ENCODE results near the gene RFPL1. TPM values are rescaled to one million over a fixed set of nuclear protein-coding genes. Genes with fewer than 3 reads are reported as not detected.
A peak's percentile ranks its signal among the peaks of the same experiment; 100 is the strongest.
"Not testable (repeated sequence)": the region's sequence is repeated elsewhere in the genome, so short reads cannot be mapped to it uniquely, and the experiment has no call there.

The RFPL1 gene
- total RNA-seq, 2 donors from 2014 or later, result not detected

- WGBS, 2 donors, result 4 to 5% methylated on average over 10 of the region's 10 CpGs
- intact Hi-C loops (cut with DNase I), result loop anchor here (10.0 kb wide), 1 partner anchor 130 kb away; no protein-coding TSS in a partner anchor
- Histone ChIP-seq H3K36me3 (replicated peaks in 1 of 2; ENCODE audit: insufficient read depth in 1 of 2, low read depth in 2 of 2) (no peaks in the 10 kb centered on the region), H3K27ac (no peak overlapping the region), H3K9me3 (no peaks in the 10 kb centered on the region), H3K4me1 (peaks cover 18% of the 10 kb centered on the region), H3K4me3 (no peak overlapping the region), H3K27me3 (no peaks in the 10 kb centered on the region)
- DNase-seq (peak; percentile 80 to 83 (median 82)), ATAC-seq (peak; percentile 92)
- TF ChIP-seq POLR2A (IDR thresholded peaks at IDR 0.05), result no peak
- TF ChIP-seq, protein P1, sequence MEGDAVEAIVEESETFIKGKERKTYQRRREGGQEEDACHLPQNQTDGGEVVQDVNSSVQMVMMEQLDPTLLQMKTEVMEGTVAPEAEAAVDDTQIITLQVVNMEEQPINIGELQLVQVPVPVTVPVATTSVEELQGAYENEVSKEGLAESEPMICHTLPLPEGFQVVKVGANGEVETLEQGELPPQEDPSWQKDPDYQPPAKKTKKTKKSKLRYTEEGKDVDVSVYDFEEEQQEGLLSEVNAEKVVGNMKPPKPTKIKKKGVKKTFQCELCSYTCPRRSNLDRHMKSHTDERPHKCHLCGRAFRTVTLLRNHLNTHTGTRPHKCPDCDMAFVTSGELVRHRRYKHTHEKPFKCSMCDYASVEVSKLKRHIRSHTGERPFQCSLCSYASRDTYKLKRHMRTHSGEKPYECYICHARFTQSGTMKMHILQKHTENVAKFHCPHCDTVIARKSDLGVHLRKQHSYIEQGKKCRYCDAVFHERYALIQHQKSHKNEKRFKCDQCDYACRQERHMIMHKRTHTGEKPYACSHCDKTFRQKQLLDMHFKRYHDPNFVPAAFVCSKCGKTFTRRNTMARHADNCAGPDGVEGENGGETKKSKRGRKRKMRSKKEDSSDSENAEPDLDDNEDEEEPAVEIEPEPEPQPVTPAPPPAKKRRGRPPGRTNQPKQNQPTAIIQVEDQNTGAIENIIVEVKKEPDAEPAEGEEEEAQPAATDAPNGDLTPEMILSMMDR (IDR thresholded peaks at IDR 0.05), result peak; percentile 60 to 94 (median 88)
These were observed 43.3 kb upstream of the RFPL1 start for GRCh38 chr22:29394931-29395581.

DNA sequence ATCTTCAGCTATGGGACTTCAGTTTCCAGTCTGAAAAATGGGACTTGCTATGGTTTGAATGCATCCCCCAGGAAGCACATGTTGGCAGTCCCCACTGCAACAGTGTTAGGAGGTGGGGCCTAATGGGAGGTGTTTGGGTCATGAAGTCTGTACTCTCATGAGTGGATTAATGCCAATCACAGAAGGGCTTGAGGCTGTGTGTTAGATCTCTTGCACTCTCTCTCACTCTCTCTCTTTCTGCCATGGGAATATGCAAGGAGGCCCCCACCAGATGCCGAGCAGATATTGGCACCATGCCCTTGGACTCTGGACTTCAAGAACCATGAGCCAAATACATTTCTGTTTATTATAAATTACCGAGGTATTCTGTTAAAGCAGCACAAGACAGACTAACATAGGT, 42.3 kb upstream of the RFPL1 start:
- Histone ChIP-seq H3K27ac (no peak overlapping the region), H3K36me3 (replicated peaks in 1 of 2; ENCODE audit: insufficient read depth in 1 of 2, low read depth in 2 of 2) (no peaks in the 10 kb centered on the region), H3K4me3 (no peak overlapping the region), H3K9me3 (no peaks in the 10 kb centered on the region), H3K4me1 (peaks cover 18% of the 10 kb centered on the region), H3K27me3 (no peaks in the 10 kb centered on the region)
- intact Hi-C loops (cut with DNase I), result loop anchor here (10.0 kb wide), 1 partner anchor 129 kb away; no protein-coding TSS in a partner anchor
- TF ChIP-seq, protein P1 (IDR thresholded peaks at IDR 0.05), result no peak
- TF ChIP-seq POLR2A (IDR thresholded peaks at IDR 0.05), result no peak
- ATAC-seq (peak; percentile 34), DNase-seq (peak; percentile 65 to 86 (median 84))
- 11 to 19% methylated on average over 2 of the region's 2 CpGs for WGBS, 2 donors

- peaks cover 18% of the 10 kb centered on the region for H3K4me1 ChIP-seq
- no peaks in the 10 kb centered on the region for H3K9me3 ChIP-seq
- no peak for TF ChIP-seq POLR2A (IDR thresholded peaks at IDR 0.05)
- TF ChIP-seq, protein P1 (IDR thresholded peaks at IDR 0.05), result no peak
- H3K36me3 ChIP-seq (replicated peaks in 1 of 2; ENCODE audit: insufficient read depth in 1 of 2, low read depth in 2 of 2), result no peaks in the 10 kb centered on the region
- WGBS, 2 donors, result 79 to 100% methylated on average over 2 to 6 of the region's 6 CpGs
- H3K27me3 ChIP-seq, result no peaks in the 10 kb centered on the region
- no peak overlapping the region for H3K4me3 ChIP-seq
- H3K27ac ChIP-seq, result no peak overlapping the region
- no peak for DNase-seq
- ATAC-seq, result no peak
- intact Hi-C loops (cut with DNase I), result loop anchor here (10.0 kb wide), 1 partner anchor 127 kb away; no protein-coding TSS in a partner anchor
These were observed 40.6 kb upstream of the RFPL1 start for GRCh38 chr22:29397791-29398190.

GRCh38 chr22:29400576-29400975, 37.8 kb upstream of the RFPL1 start:
- intact Hi-C loops (cut with DNase I), result no loop called here
- H3K4me1 ChIP-seq, result peaks cover 10% of the 10 kb centered on the region
- no peak overlapping the region for H3K27ac ChIP-seq
- no peak overlapping the region for H3K4me3 ChIP-seq
- 85 to 93% methylated on average over 2 of the region's 2 CpGs for WGBS, 2 donors
- no peak for DNase-seq
- H3K9me3 ChIP-seq, result no peaks in the 10 kb centered on the region
- TF ChIP-seq, protein P1 (IDR thresholded peaks at IDR 0.05), result no peak
- TF ChIP-seq POLR2A (IDR thresholded peaks at IDR 0.05), result no peak
- H3K36me3 ChIP-seq (replicated peaks in 1 of 2; ENCODE audit: insufficient read depth in 1 of 2, low read depth in 2 of 2), result no peaks in the 10 kb centered on the region
- no peaks in the 10 kb centered on the region for H3K27me3 ChIP-seq
- ATAC-seq, result no peak

DNA sequence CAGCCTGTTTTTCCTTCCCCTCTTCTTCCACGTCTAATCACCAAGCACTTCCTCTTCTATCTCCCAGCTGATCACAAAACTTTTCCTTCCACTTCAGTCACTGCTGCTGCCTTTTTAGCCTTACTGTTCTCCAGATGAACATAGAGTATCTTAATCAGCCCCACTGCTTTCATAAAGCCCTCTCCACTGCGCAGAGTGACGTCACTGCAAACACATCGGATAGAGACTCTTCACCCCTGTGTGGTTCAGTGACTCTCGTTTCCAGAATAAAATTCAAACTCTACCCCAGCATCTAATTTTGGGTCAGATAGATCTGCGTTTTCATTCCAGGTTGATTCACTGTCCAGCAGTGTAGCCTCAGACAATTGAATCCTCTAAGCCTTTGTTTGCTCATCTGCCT, 36.8 kb upstream of the RFPL1 start:
- H3K4me3 ChIP-seq; intact Hi-C loops (cut with DNase I); H3K9me3 ChIP-seq; H3K36me3 ChIP-seq (replicated peaks in 1 of 2; ENCODE audit: insufficient read depth in 1 of 2, low read depth in 2 of 2); H3K4me1 ChIP-seq; DNase-seq; ATAC-seq; H3K27me3 ChIP-seq; H3K27ac ChIP-seq: not testable (repeated sequence)
- WGBS, 2 donors, result 71 to 73% methylated on average over 6 of the region's 6 CpGs
